Dermis microvascular lymphatic vessel endothelial cell (primary cell): ENCODE results near the gene AK5. TPM values are rescaled to one million over a fixed set of nuclear protein-coding genes. Genes with fewer than 3 reads are reported as not detected.
A peak's percentile ranks its signal among the peaks of the same experiment; 100 is the strongest.
"Not testable (repeated sequence)": the region's sequence is repeated elsewhere in the genome, so short reads cannot be mapped to it uniquely, and the experiment has no call there.

Experiments used
- DNase-seq, 2 donors: peaks; one replicate each; pipeline versions ENCODE4 v3.0.0 to v3.0.0-alpha.2; 2010; ENCODE audit warnings: low read depth in 2 of 2
- total RNA-seq: library from RNA; depleted of rRNA; stranded (reverse); fragments of >200 nt; gene quantifications from 2 replicates; pipeline ENCODE4 v1.2.1, GENCODE V29; 2014

The AK5 gene
- total RNA-seq, 1 donor from 2014 or later: 39.7 TPM

DNA sequence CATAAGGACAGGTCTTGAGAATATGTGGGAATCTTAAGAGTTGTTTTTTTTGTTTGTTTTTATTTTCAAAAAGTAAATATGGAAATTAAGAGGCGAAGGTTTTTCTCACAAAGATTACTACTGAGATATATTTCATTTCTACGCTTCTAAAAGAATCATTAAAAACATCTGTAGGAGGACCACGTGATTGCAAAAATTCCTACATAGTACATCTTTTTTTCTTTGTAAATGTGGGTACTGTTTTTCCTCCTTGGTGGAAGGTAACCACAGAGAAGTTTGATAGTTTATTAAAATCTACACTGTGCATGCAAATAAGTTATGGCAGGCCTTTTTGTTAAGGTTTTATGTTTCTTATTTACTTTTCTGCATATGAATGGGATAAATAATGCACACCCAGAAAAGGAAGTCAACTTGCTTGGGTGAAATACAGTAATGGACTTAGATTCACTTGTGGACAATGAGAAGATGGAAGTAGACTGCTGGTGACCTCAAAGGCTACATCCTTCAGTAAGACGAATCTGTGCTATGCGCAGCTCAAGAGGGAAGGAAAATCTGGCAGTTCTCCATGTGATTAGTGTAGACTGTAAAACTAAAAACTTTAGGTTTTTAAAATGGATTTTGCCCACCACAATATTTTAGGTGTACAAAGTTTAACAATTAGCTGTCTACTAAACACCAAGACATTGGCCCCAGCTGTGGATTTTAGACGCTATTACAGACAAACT, 2.0 kb downstream of the AK5 start:
- DNase-seq: no peak

DNA sequence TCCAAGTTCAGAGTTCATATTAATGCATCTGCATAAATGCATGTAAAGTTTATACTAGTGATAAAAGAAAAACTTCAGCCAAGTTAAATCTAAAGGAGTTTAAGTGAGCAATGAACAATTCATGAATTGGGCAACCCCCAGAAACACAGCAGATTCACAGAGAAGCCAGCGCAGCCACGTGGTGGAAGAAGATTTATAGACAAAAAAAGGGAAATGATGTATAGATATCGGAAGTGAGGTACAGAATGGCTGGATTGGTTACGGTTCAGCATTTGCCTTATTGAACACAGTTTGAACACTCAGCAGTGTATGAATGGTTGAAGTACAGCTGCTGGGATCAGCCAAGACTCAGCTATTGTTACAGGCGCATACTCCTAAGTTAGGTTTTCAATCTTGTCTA, 5.7 kb downstream of the AK5 start:
- DNase-seq: no peak

DNA sequence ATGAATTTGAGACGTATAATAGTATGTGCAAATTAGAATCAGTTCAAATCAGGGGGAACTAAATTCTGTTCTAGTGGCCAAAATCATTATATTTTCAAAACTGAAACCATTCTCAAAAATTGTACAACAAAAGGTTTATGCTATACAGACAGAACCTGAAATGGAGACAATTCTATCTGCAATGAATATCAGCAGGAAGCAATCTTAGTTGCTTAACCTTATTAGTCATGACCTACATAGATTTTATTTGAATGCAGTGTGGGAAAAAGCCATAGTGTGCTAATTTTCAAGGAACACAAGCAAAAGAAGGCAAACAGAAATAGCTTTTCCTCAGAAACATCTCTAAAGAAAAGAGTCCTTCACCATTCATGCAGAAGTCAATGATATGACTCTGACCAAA, 6.5 kb downstream of the AK5 start:
- peak in 1 of 2 donors; percentile 40 for DNase-seq

DNA sequence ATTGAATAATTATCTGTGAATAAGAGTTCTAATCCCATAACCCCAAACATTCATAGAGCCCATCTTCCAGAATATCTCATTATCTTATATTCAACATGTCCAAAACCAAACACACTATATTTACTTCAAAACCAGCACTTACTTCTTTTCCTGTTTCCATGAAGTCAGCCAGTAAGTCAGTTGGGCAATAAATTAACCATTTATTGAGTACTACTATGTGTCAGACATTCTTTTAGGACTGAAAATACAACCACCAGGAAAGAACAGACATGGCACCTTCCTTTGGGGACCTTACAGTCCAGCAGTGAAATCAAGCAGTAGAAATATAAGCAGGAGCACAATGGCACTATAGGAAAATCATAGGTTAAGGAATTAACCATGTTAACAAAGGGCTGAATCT, 8.8 kb downstream of the AK5 start:
- no peak for DNase-seq

DNA sequence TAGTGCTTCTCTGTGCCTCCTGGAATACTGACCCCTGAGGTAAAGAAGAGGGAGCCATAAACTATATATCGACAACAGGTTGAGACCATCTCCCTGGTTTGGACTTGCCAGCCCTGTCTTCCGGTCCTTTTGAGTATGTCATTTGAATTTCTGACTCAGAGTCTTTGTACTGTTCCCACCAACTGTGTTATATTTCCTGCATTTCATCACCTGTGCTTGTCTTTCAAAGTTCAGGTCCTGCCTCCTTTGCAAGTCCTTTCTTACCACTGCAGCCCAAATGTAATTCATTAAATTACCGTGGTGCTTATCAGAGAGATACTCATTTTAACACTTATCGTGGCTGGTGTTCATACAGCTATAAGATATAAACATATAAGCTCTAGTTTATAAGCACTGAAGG, 10.7 kb downstream of the AK5 start:
- DNase-seq: no peak

DNA sequence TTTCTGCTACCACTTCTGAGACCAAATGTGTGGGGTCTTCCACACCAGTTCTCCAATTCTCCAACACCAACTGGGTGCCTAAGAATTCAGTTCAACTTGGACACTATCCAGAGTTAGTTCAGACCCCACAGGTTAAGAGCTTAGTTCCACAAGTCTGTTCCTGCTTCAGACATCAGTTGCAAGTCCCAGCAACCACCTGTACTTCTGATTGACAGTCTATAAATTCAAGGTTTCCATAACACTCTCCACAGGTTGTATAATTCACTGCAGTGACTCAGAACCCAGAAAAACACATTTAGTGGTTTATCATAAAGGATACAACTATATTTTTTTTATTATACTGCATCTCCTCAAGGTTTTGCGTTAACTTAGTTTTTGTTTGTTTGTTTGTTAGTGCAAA, 18.7 kb downstream of the AK5 start:
- no peak for DNase-seq

DNA sequence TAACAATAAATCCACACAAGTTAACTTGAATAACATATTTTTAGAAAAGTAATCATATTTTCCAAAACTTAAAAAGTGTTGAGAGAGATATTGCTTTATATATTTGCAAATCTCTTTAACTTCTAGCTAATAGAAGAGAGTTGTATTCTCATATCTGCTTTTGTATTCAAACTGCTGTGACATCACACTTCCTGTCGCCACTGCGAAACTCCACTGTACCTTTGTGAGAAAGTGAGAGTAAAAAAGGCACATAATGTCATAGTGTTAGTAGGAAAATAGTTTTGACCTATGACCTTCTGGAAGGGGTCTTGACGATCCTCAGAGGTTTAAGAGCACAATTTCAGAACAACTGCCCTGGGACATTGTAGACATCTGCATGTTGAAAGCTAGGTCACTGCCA, 21.6 kb downstream of the AK5 start:
- no peak for DNase-seq

DNA sequence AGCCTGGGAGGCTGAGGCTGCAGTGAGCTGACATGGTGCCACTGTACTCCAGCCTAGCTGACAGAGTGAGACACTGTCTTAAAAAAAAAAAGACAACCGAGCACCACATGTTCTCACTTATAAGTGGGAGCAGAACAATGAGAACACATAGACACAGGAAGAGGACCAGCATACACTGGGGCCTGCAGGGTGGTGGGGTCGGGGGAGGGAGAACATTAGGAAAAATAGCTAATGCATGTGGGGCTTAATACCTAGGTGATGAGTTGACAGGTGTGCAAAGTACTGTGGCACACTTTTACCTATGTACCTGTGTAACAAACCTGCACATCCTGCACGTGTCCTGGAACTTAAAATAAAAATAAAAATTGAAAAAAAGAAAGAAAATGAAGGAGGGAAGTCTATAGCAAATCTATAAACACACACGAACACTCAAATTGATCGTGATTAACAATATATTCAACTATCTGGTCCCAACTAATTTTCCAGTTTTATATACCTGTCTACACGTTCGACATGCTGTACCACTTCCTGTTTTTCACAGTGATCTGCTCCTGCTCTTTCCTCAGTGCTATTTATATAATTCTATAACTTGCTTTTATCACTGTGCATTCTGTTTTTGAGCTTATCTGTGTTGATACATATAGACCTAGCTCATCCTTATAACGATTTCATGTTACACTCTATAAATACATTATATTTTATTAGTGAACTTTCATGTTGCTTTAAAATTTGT, 27.2 kb downstream of the AK5 start:
- DNase-seq: peak in 1 of 2 donors; percentile 7

DNA sequence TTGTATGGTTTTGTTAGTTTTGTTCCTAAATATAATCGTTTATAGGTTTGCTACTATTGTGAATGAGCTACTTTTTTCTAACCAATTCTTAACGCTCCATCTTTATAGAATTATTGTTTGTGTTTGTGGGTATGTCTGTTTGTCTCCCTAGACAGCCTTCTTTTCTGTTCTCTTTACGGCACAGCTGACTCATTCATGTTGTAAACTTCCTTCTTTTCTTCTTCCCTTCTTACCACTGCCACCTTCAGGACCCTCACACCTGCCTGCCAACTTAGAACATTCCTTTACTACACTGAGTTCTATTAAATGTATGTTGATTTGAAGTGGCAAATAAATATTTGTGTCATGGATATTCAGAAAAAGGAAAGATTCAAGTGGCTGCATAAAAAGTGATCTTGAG, 29.1 kb downstream of the AK5 start:
- DNase-seq: peak in 1 of 2 donors; percentile 20

DNA sequence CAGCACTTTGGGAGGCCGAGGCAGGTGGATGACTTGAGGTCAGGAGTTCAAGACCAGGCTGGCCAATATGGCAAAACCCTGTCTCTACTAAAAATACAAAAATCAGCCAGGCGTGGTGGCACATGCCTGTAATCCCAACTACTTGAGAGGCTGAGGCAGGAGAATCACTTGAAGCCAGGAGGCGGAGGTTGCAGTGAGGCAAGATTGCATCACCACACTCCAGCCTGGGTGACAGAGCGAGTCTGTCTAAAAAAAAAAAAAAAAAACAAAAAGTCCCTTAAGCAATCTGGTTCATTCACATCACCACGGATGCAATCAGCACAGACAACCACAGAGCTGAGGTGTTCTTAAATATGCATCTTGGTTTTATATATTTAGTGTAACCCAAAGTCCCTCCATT, 30.5 kb downstream of the AK5 start:
- not testable (repeated sequence) for DNase-seq

DNA sequence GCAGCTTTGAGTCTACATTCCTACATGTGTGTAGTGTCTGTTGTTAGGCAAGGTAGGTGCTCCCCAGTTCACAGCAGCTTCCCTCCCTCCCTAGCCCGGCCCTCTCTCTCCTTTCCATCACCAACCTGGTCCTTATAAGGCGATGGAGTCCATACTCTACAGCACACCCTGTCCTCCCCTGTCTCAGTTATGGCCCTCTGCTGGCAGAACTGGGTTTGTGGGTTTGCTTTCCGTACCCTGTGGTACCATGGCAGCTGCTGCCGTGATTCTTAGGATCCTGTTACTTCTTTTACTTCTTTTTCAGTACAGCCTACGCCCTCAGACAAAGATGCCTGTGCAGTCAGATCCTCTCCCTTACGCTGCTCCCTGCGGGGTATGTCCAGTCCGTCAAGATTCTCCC, 31.7 kb downstream of the AK5 start:
- peak in 1 of 2 donors; percentile 37 for DNase-seq

DNA sequence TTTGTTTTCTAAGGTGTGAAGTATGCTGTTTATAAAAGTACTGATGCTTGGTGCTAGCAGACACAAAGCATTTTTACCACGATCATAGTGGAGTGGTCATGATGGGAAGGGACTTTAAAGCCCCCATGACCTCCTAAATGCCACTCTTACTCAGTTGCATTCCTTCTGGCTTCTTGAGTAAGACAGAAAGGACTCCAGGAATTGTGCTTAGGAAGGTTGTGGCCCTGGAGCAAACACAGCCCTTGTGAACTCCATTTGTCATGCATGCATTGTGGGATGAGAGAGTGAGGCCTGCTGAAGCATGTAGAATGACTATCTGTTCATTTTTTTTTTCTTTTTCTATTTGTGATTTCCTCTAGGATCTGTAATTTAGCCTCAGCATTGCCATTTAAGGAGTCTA, 34.2 kb downstream of the AK5 start:
- DNase-seq: no peak

DNA sequence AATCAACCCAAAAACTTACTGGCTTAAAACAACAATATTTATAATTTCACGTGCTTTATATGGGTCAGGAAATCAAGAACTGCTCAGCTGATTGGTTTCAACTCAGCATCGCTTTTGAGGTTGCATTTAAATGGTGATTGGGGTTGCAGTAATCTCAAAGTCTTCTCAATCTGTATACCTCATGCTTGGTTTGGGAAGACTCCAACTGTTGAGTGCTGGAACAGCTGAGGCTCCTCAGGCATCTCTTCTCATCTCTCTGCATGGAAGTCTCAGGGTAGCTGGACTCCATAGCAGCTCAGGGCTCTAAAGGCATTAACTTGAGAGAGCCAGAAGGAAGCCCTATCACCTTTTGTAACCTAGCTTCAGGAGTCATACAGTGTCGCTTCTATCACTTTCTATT, 35.1 kb downstream of the AK5 start:
- no peak for DNase-seq

DNA sequence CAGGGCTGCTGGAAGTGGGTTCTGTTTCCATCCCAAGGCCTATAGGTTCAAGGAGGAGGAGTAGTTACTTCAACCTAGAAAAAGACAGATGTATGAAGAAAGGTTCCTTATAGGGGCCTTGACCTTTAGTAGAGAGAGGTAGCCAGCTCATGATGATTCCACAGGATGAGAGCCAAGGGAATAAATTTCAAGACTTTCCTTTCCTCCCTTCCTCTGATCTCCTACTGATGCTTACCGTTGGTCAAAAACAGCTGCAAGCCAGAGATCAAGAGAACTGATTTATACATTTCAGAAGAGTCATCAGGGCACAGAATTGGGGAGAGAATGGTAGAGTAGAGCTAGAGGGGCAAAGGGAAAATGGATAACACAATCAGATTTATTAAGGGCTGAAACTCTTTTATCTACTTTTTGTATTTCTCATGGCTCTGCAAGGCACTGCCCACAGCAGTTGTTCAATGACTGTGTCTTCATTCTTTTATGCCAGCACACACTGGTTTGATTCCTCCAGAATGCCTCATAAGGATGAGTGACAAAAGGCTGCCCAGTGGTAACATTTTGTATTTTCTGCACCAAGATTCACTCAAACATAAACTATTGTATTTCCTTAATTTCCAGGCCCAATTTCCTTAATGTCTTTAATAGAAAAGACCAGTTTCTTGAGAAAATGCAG, 37.4 kb downstream of the AK5 start:
- DNase-seq: no peak

DNA sequence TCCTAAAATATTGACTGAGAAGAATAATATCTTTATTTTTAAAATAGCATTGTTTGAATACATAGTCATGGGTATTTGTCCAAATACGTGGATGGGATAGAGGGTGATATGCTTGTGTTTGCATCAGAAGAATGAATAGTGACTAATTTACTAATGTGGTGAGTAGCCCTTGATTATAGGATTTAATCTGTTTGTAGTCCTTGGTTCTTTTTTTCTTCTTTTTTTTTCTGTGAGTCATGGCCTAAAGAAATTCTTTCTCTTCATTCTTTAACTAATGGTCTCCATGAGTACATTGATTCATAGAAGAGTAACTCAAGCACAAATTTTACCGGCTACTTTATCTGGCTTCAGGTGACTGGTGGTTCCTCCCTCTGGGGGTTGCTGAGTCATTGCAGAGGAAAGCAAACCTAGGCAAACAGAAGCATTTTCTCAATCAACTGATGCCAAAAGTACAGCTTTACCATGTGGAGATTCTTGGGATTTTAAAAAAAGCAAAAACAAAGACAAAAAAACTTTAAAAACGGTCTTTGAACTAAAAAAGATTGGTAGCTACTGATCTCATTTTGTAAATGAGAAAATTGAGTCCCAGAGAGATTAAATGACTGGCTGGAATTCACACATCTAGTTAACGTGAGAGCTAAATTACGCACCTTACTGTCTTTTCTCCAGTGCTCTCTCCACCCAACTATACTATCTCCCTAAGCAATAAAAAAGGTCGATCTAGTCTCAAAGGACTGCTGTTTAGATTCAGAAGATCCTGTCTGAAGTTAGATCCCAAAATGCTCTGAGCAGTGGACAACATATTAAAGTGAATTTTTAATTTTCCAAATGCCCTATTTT, 40.5 kb downstream of the AK5 start:
- DNase-seq: peak; percentile 31 to 43

DNA sequence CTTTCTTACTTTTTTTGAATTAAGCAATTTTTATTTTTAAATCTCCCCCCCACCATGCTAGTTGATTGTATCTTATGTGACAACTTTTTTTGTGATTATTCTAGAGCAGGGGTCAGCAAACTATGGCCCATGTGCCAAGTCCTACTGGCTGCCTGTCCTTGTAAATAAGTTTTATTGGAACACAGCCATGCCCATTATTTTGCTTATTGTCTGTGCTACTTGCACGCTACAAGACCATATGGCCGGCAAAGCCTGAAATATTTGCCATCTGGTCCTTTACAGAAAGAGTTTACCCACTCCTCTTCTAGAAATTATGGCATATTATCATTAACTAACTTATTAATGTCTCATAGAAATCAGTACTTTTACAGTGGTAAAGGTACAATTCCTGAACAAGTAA, 51.7 kb downstream of the AK5 start:
- peak in 1 of 2 donors; percentile 13 for DNase-seq

DNA sequence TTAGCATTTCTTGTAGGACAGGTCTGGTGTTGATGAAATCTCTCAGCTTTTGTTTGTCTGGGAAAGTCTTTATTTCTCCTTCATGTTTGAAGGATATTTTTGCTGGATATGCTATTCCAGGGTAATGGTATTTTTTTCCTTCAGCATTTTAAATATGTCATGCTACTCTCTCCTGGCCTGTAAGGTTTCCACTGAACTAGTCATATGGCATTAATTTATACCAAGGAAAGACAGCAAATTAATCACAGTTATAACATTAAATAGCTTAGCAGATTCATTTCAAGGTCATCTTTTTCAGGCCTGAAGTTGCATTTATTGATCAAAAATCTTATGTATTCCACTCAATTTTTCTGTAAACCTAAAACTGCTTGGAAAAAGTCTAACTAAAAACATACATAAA, 54.9 kb downstream of the AK5 start:
- no peak for DNase-seq

DNA sequence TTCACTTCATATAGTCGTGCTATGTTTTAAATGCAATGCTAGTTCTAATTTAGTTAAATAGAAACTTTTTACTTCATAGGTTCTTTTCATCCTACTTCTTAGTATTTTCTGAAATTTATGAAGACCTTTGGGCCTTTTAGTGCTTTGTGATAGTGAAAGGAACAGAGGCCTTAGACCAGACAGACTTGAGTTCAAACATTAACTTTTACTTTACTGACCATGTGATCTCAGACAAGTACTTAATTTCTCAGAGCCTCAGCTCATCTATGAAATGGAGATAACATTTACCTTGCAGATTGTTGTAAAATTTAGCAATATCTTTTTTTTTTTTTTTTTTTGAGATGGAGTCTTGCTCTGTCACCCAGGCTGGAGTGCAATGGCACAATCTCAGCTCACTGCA, 57.5 kb downstream of the AK5 start:
- DNase-seq: no peak

DNA sequence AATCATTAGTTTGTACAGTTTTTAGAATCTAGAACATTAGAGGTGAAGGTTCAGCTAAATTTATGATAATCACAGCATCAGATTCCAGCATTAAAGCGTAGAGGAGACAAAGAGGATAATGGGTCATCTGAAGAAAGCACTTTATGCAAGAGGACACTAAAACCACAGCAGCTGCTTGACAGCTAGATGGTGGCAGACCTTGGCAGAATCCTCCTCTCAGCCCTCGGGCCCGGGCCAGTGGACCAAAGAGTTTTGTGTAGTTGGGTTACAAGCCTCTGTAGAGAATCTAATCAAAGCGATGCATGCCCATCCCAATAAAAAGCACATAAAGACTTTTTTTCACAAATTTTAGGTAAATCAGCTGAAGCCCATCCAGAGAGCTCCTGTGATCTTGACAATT, 59.4 kb downstream of the AK5 start:
- no peak for DNase-seq

DNA sequence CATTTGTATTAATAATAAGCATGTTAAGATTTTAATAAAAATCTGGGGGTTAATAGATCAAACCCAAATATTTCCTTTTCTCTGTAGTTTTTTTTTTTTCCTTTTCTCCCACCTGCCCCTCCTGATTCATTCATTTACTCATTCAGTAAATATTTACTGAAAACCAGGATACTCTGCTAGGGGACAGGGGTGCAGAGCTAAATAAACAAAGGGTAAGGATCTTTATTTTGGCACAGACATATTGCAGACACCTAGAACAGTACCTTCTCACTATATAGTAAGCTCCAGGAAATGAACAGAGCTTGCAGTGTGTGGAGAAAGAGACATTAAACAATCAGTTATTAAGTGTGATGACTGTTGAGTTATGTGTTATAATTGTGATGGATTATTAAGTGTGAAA, 60.9 kb downstream of the AK5 start:
- no peak for DNase-seq

DNA sequence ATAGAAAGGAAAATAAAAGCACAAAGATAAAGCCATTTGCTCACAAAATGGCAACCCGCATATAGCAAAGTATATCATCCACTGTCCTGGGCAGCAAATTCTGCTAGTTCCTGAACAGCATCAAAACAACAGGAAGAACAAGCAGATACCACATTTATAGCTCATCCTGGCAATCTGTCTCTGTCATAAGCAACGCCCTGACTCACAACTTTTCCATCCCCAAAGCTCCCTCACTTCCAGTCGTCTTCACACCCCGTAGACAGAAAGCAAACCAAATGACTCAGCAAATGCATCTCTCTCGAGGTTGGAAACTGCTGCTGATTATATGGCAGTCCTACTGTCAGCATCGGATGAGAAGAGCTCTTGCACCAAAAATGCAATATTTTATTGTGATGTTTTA, 65.8 kb downstream of the AK5 start:
- DNase-seq: peak; percentile 87 to 89

DNA sequence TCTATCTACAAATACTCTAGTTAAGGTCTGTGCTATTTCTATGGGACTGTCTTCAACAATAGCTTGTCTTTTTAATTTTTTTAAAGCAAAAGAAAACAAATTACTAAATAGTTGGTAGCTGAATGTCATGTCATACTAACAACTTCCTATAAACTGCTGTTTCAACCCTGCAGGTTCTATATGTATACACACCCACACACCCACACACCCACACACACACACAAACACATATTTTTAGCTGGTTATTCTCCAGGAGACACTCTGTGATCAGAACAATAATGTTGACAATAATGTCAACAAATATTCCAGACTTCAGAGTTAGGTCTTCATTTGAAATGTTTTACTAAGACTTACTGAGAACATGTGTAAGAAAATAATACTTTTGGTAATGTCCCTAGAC, 66.7 kb downstream of the AK5 start:
- peak in 1 of 2 donors; percentile 9 for DNase-seq
